Measurements from ENCODE around the gene VAMP8.

GRCh38 chr2:85607268-85608215 lies 30.2 kb downstream of the VAMP8 start:
- no peak for TF ChIP-seq EP300 (IDR thresholded peaks at IDR 0.05)
- no peak for TF ChIP-seq CTCF (IDR thresholded peaks at IDR 0.05)
